GM18861 (cell line): Measurements from ENCODE around the gene P2RY10.
"Not testable (repeated sequence)": the region's sequence is repeated elsewhere in the genome, so short reads cannot be mapped to it uniquely, and the experiment has no call there.

Experiments used
- ATAC-seq: cut with Tn5 transposase; IDR thresholded peaks from one replicate; pipeline ENCODE4 v1.9.1; 2021; ENCODE audit not compliant: unreplicated experiment

P2RY10 gene, protein sequence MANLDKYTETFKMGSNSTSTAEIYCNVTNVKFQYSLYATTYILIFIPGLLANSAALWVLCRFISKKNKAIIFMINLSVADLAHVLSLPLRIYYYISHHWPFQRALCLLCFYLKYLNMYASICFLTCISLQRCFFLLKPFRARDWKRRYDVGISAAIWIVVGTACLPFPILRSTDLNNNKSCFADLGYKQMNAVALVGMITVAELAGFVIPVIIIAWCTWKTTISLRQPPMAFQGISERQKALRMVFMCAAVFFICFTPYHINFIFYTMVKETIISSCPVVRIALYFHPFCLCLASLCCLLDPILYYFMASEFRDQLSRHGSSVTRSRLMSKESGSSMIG

GRCh38 chrX:78945186-78945912, at the start of gene P2RY10:
Gene P2RY10, plus strand, starts transcription at chrX:78945391. Its CDS starts 15,130 bp downstream, at chrX:78960521.
- ATAC-seq, result peak; percentile 77

DNA sequence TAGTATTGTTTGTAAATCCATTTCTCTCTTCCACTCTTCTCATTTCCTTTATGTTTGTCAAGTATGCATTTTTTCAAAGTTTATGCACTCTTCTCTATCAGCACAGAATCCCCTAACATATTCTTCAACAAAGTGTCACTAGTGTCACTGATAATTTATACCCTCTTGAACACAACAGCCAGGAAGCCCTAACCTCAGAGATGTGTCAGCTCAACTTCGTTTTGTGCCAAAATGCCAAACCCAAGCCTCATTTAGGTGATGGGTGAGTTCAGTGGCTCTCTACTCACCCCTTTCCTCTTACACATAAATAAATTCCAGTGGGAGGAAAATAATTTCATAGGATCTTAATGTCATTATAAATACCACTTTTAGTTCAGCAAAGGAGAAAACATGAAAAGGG, 22.4 kb upstream of the P2RY10 start:
- ATAC-seq, result no peak

DNA sequence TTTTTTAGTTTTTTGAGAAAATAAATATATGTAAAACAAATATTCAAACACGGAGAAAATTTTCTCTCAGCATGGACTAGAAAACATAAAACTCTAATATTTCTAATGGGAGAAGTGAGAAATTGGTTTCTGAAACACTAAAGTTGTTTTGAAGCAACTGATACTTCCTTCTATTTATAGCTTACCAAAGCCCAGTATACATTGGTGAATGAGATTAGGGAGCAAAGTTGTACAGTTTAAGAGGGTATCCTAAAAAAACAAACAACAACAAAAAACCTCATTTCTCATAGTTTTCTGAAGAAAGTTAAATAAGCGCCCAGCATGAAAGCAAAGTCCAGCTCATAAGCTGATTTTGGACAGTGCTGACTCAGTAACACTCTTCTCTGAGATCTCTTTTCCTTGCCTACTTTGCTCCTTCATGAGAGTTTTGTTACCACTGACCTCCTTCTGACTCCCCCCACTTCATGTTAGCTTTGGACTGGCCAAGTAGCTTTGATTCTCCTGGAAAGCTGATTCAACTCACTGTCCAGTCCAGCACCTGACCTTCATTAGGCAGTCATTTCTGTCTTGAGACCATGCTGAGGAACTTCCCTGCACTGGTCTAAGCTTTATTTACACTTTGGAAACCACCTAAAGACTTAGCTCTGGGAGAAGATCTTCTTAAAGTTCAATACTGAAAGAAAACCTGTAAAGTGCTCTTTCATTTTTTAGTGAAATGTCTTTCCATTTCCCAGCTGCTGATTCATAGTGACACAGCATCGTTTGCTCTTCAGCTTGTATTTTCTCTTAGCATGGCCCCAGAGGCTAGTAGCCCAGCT, 21.8 kb upstream of the P2RY10 start:
- peak; percentile 91 for ATAC-seq

DNA sequence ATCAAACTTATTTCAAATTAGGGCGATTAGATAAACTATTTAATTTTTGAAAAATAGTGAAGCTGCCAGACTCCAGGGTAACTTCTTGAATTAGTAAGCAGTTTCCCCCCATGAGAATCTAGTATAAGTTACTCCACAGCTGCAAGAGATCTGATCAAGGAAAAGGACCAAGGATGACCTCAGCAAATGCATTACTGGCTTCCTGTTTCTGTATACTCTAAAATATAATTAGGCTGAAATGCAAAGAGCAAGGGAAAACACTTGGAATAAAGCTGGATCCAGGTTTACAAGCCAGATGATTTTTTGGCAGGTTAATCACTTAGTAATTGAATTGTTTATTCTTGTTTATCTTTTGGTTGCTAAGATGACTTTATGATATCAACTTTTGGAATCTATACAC, 13.4 kb upstream of the P2RY10 start:
- no peak for ATAC-seq

DNA sequence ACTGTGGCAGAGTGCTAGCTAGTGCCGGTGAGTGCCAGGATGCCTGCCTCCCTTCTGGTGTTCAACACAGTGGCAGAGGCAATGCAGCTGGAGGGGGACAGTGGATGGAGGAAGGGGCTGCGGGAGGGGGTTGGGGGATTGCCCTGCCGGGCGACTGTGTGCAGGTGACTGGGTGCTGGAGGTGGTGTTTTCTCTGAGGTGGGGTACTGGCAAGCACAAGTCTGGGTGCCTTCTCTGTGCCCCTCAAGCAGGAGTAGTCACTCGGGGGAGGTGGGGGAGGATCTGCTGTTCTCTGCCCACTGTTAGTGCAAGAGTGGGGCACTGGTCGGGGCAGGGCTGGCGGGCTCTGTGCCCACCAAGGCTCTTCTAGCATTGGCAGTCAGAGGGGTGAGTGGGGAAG, 10.3 kb upstream of the P2RY10 start:
- no peak for ATAC-seq

GRCh38 chrX:78944351-78944750, 840 bp upstream of the P2RY10 start:
- ATAC-seq, result no peak

GRCh38 chrX:78946178-78946931, 1.2 kb downstream of the P2RY10 start:
- no peak for ATAC-seq

DNA sequence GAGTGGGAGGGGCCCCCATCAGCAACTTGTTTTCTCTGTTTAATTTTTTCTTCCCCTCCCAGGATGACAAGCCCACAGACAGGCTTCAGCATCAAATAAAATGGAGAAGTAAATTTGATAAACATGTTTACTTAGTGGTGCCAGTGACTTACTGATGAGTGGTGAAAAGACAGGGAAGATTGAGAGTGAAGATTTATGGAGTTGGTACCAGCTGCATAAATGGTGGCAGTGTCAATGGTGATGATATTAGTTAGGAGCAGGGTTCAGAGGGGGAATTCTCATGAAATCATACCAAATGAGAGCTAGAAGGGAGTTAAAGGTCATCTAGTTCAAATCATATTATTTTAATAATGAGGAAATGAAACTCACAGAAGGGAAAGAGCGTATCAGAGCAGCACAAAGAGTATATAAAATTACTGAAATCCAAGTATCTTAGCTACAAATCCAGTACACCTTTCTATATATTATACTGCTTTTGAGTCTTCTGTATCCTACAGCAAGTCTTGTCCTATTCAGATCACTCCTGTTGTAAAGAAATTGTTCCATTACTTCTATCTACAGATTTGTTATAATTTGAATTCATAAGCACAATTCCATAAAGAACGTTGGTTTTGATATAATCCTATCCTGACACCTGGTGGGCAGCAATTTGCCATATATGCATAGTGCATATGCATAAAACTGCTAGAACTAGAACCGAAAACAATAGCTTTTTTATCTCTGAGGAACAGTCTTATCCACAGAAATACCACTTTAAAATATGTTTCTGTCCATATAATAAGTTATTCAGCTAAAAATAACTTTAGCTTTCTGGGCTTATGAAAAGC, 5.0 kb downstream of the P2RY10 start:
- no peak for ATAC-seq

DNA sequence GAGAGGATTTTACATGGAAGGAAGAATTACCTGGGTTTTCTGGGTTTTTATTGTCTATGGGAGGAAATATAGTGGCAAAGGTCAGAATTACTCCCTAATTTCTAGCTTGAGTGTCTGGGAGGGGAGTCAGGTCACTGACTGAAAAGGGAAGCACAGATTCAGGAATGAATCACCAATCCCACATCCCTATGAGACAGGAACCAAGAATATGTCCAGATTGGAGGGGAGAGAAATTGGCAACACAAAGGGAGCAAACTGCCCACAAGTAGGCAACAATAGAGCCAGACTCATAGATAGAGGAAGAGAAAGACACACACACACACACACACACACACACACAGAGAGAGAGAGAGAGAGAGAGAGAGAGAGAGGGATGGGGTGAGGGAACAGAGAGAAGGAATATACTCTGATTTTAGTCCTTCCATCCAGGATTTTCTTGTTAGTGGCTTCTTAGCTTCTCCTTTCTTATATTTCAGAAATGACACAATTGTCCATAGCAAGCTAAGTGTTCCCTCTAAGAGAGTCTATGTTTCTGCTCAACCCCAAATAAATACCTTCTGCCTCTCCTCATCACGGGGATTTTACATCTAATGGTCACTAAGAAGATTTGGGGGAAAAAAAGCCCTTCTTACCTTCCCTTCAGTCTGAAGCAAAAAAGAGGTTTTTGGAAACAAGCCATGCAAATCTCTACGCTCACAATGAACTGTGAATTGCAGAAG, 12.0 kb downstream of the P2RY10 start:
- ATAC-seq, result no peak

GRCh38 chrX:78957768-78958130, 12.6 kb downstream of the P2RY10 start:
- ATAC-seq, result peak; percentile 90

DNA sequence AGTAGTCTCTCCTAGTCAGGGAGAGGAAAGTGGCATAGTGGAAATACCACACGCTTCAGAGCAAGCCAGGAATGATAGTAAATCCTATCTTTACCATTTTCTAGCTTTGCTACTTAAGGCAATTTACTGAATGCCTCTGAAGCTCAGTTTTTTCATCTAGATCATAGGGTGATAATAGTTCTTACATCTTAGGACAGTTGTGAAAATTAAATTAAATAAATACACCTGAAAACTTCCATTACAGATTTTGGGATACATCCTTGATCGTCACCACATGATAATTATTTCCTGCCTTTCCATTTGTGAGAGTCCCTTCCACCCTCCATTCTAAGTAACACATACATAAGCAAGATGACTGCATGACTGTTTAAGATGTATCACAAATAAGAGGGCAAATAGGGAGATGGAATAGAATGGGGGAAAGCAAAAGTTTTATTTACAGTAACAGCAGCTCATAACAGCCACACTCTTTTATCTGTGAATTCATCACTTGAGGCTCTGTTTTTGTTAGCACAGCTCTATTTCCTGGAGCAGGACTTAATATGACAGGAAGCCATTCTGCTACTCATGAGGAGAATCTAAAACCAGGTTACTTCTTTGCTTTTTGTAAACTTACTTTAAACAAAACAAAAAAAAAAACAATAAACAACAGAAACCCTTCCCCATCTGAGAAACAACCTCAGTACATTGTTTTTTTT, 13.4 kb downstream of the P2RY10 start:
- ATAC-seq, result no peak

DNA sequence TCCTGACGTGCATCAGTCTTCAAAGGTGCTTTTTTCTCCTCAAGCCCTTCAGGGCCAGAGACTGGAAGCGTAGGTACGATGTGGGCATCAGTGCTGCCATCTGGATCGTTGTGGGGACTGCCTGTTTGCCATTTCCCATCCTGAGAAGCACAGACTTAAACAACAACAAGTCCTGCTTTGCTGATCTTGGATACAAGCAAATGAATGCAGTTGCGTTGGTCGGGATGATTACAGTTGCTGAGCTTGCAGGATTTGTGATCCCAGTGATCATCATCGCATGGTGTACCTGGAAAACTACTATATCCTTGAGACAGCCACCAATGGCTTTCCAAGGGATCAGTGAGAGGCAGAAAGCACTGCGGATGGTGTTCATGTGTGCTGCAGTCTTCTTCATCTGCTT, 15.7 kb downstream of the P2RY10 start:
- no peak for ATAC-seq

- ATAC-seq, result no peak
Observed at GRCh38 chrX:78964598-78964997, 19.4 kb downstream of the P2RY10 start.

GRCh38 chrX:78979789-78980464, 34.7 kb downstream of the P2RY10 start:
- ATAC-seq, result peak; percentile 98

DNA sequence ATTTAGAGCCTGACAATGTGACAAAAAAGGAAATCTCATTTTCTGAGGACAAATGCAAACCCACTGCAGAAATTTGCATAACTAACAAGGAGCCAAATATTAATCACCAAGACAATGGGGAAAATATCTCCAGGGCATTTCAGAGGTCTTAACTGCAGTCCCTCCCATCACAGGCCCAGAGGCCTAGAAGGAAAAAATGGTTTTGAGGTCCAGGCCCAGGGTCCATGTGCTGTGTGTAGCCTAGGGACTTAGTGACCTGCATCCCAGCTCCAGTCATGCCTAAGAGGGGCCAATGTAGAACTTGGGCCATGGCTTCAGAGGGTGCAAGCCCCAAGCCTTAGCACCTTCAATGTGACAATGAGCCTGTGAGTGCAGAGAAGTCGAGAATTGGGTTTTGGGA, 44.2 kb downstream of the P2RY10 start:
- no peak for ATAC-seq

- no peak for ATAC-seq
Observed at GRCh38 chrX:78997870-78998558, 52.8 kb downstream of the P2RY10 start.

GRCh38 chrX:79007540-79007939, 62.3 kb downstream of the P2RY10 start:
- ATAC-seq, result not testable (repeated sequence)
